ENCODE measurements around the gene WRNIP1. TPM values are rescaled to one million over a fixed set of nuclear protein-coding genes. Genes with fewer than 3 reads are reported as not detected.

WRNIP1 gene
- total and polyA plus RNA-seq, 10 donors: 31.4 to 47.7 (median 39.4) TPM

DNA sequence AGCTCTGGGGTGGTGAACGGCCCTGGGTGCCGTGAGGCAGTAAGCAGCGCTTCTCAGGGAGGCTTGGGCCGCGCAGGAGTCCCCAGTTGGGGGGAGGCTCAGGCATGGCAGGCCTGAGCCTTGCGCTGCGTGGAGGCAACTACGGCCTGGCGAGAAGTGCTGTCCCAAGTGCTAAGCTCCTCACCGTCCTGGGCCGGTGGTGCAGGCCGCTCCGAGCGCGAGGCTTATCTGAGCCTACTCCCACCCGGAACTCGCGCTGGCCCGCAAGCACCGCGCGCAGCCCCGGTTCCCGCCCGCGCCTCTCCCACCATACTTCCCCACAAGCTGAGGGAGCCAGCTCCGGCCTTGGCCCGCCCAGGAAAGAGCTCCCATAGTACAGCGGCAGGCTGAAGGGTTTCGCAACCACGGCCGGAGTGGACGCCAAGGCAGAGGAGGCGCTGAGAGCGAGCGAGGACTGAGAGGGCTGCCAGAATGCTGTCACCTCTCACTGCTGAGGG lies 1.8 kb upstream of the WRNIP1 start:
- Histone ChIP-seq H3K4me3 (no peak overlapping the region), H3K27ac (peak overlapping the region in 2 of 8 donors; percentile 98), H3K36me3 (no peaks in the 10 kb centered on the region), H3K4me1 (peaks cover 17 to 41% (median 28%) of the 10 kb centered on the region in 6 donors), H3K27me3 (replicated peaks in 1 of 7) (no peaks in the 10 kb centered on the region), H3K9me3 (no peaks in the 10 kb centered on the region)
- WGBS, 5 donors: 90 to 94% (median 93%) methylated on average over 27 to 36 of the region's 36 CpGs
- intact Hi-C loops (cut with DNase I; ENCODE audit: low total_unique reads): no loop called here
- TF ChIP-seq, protein P1, sequence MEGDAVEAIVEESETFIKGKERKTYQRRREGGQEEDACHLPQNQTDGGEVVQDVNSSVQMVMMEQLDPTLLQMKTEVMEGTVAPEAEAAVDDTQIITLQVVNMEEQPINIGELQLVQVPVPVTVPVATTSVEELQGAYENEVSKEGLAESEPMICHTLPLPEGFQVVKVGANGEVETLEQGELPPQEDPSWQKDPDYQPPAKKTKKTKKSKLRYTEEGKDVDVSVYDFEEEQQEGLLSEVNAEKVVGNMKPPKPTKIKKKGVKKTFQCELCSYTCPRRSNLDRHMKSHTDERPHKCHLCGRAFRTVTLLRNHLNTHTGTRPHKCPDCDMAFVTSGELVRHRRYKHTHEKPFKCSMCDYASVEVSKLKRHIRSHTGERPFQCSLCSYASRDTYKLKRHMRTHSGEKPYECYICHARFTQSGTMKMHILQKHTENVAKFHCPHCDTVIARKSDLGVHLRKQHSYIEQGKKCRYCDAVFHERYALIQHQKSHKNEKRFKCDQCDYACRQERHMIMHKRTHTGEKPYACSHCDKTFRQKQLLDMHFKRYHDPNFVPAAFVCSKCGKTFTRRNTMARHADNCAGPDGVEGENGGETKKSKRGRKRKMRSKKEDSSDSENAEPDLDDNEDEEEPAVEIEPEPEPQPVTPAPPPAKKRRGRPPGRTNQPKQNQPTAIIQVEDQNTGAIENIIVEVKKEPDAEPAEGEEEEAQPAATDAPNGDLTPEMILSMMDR (IDR thresholded peaks at IDR 0.05 in 8 of 11, conservative IDR thresholded peaks at IDR 0.05 in 3 of 11): no peak
- TF ChIP-seq POLR2A (IDR thresholded peaks at IDR 0.05): no peak
- no peak for TF ChIP-seq POLR2AphosphoS5 (IDR thresholded peaks at IDR 0.05)
- peak; percentile 87 for DNase-seq

DNA sequence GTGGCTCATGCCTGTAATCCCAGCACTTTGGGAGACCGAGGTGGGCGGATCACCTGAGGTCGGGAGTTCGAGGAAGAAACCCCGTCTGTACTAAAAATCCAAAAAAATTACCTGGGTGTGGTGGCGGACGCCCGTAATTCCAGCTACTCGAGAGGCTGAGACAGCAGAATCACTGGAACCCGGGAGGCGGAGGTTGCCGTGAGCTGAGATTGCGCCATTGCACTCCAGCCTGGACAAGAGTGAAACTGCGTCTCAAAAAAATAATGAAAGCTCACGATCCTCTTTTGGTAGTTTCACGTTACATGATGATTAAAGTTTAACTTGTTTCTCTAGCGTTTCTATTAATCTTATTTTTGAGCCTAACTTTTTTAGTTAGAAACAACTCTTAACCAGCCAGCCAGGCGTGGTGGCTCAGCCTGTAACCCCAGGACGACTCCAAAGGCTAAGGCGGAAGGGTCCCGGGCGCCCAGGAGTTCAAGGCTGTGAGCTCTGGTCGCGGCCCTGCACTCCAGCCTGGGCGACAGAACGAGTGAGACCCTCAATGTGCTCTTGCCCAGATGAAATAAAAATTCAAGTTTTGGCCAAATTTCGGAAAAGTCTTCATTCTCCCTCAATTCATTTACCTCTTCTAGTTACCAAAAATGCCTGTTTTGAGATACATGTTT lies 1.2 kb upstream of the WRNIP1 start:
- Histone ChIP-seq H3K4me3 (peak overlapping the region in 7 of 8 donors; percentile 35 to 96 (median 73)), H3K4me1 (peaks cover 23 to 47% (median 34%) of the 10 kb centered on the region in 6 donors), H3K9me3 (no peaks in the 10 kb centered on the region), H3K27me3 (replicated peaks in 1 of 7) (no peaks in the 10 kb centered on the region), H3K36me3 (no peaks in the 10 kb centered on the region), H3K27ac (peak overlapping the region in 7 of 8 donors; percentile 89 to 98 (median 95))
- intact Hi-C loops (cut with DNase I; ENCODE audit: low total_unique reads): no loop called here
- WGBS, 5 donors: 78 to 82% (median 80%) methylated on average over 27 of the region's 27 CpGs
- TF ChIP-seq, protein P1 (IDR thresholded peaks at IDR 0.05 in 8 of 11, conservative IDR thresholded peaks at IDR 0.05 in 3 of 11): no peak
- TF ChIP-seq POLR2AphosphoS5 (IDR thresholded peaks at IDR 0.05): no peak
- TF ChIP-seq POLR2A (IDR thresholded peaks at IDR 0.05): no peak
- DNase-seq: peak; percentile 87

DNA sequence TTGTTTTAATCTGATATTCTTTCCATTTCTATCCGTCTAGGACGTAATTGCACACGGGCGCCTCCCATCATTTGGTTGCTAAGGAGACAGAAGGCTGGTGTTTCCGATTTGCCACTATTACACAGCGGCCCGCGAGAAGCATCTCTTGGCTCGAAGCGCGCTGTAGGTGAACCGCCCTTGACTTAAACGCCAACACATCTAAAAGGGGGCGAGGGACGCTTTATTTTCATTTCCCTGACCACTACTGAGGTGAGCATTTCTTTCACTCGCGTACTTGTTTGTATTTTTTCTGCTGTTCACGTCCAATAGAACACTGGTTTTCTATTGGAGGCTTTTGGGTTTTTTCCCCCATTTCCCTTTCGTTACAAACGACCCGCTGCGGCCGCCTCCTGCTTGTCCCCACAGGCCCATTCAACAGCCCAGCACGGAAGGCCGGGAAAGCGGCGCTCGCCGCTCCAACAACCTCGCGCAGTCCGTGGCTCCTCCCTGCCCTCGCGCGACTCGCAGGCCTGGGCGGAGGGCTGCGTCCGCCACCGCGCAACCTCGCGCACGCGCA lies 505 bp upstream of the WRNIP1 start:
- Histone ChIP-seq H3K4me3 (peak overlapping the region; percentile 35 to 96 (median 62)), H3K27ac (peak overlapping the region; percentile 59 to 98 (median 94)), H3K36me3 (no peaks in the 10 kb centered on the region), H3K4me1 (peaks cover 29 to 54% (median 41%) of the 10 kb centered on the region in 6 donors), H3K27me3 (replicated peaks in 1 of 7) (no peaks in the 10 kb centered on the region), H3K9me3 (no peaks in the 10 kb centered on the region)
- DNase-seq: peak; percentile 87
- TF ChIP-seq POLR2A (IDR thresholded peaks at IDR 0.05): no peak
- TF ChIP-seq, protein P1 (IDR thresholded peaks at IDR 0.05 in 8 of 11, conservative IDR thresholded peaks at IDR 0.05 in 3 of 11): no peak
- peak; percentile 85 to 88 (median 86) for TF ChIP-seq POLR2AphosphoS5 (IDR thresholded peaks at IDR 0.05)
- 0 to 1% (median 0%) methylated on average over 38 to 45 of the region's 45 CpGs for WGBS, 5 donors
- intact Hi-C loops (cut with DNase I; ENCODE audit: low total_unique reads): no loop called here

Measured in spleen (tissue), 11 donors.